Stomach smooth muscle (tissue), 2 donors: ENCODE data around the gene ZMYND12.
"Not testable (repeated sequence)": the region's sequence is repeated elsewhere in the genome, so short reads cannot be mapped to it uniquely, and the experiment has no call there.

ENCODE experiments used
- H3K27ac ChIP-seq: one replicate; pipeline ENCODE4 v1.7.0; 2013; ENCODE audit warnings: mild to moderate bottlenecking, low read length, inconsistent platforms
- H3K27me3 ChIP-seq, 2 donors: one replicate each; pipeline ENCODE4 v1.7.0; 2013; ENCODE audit warnings: low read length in 2 of 2; ENCODE audit not compliant: insufficient read depth in 2 of 2, control insufficient read depth in 1 of 2
- H3K36me3 ChIP-seq, 2 donors: one replicate each; pipeline ENCODE4 v1.7.0; 2013; ENCODE audit warnings: low read length in 2 of 2; ENCODE audit not compliant: control insufficient read depth in 2 of 2, insufficient read depth in 2 of 2
- H3K4me1 ChIP-seq: one replicate; pipeline ENCODE4 v1.7.0; 2013; ENCODE audit warnings: low read length; ENCODE audit not compliant: control insufficient read depth, insufficient read depth
- H3K4me3 ChIP-seq, 2 donors: one replicate each; pipeline ENCODE4 v1.7.0; 2013; ENCODE audit warnings: low read length in 2 of 2
- H3K9ac ChIP-seq, 2 donors: one replicate each; pipeline ENCODE4 v1.7.0; 2013; ENCODE audit warnings: low read length in 2 of 2, mild to moderate bottlenecking in 1 of 2
- H3K9me3 ChIP-seq, 2 donors: one replicate each; pipeline ENCODE4 v1.7.0; 2013; ENCODE audit warnings: low read length in 2 of 2; ENCODE audit not compliant: control insufficient read depth in 2 of 2
- donor health status: healthy.
- donor health status: Pancreatic carcinoma.

Gene ZMYND12, protein sequence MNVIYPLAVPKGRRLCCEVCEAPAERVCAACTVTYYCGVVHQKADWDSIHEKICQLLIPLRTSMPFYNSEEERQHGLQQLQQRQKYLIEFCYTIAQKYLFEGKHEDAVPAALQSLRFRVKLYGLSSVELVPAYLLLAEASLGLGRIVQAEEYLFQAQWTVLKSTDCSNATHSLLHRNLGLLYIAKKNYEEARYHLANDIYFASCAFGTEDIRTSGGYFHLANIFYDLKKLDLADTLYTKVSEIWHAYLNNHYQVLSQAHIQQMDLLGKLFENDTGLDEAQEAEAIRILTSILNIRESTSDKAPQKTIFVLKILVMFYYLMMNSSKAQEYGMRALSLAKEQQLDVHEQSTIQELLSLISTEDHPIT

GRCh38 chr1:42456010-42456753 lies at the start of gene ZMYND12, which contains the start of gene PPCS:
ZMYND12 (minus strand) TSS chr1:42456022; CDS start chr1:42455997, 25 bp downstream.
PPCS (plus strand) TSS chr1:42456543; CDS start chr1:42456566, 23 bp downstream.
- no peaks in the 10 kb centered on the region for H3K27me3 ChIP-seq
- peak within 1 kb of the TSS; percentile 92 for H3K27ac ChIP-seq
- peaks cover 2 to 14% of the 10 kb centered on the region in 2 donors for H3K36me3 ChIP-seq
- H3K4me1 ChIP-seq, result peaks cover 16% of the 10 kb centered on the region
- H3K4me3 ChIP-seq, result peak within 1 kb of the TSS; percentile 79 to 94
- H3K9ac ChIP-seq, result peak within 1 kb of the TSS; percentile 93 to 94
- H3K9me3 ChIP-seq, result no peaks in the 10 kb centered on the region

DNA sequence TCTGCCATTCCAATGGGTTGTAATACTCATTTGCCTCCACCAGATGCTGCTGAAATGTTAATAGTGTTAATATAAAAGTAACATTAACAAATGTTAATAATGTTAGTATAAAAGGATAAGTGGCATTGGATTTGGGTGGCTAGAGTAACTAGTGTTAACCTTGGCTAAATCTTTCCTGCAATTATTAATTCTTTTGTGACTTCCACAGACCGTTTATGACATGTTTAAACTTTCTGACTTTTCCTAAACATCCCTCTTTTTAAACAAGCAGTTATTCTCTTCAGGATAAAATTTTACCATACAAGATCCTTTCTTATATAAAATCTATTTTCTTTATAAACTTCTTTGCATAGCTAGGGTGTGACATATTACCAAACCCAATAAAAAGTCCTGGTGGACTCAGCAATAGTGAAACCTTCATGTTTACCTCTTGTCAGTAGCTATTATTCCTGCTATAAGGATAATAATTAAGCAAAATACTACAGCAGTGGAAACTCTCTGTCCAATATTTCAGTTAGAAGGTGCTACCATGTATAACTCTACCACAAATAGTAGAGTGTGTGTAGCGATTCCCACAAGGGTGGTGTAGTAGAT lies 48.8 kb upstream of the ZMYND12 start:
- Histone ChIP-seq H3K27me3 (no peaks in the 10 kb centered on the region), H3K4me1 (no peaks in the 10 kb centered on the region), H3K4me3 (no peak overlapping the region), H3K9me3 (peaks cover 0 to 9% of the 10 kb centered on the region in 2 donors), H3K27ac (no peak overlapping the region), H3K36me3 (peaks cover 0 to 6% of the 10 kb centered on the region in 2 donors), H3K9ac (no peak overlapping the region)

- H3K4me3 ChIP-seq, H3K27me3 ChIP-seq, H3K9me3 ChIP-seq, H3K9ac ChIP-seq, H3K27ac ChIP-seq, H3K4me1 ChIP-seq, H3K36me3 ChIP-seq: not testable (repeated sequence)
Measured at GRCh38 chr1:42502031-42502430, 46.2 kb upstream of the ZMYND12 start.

GRCh38 chr1:42490237-42490636 lies 34.4 kb upstream of the ZMYND12 start:
- H3K36me3 ChIP-seq, result peaks cover 0 to 4% of the 10 kb centered on the region in 2 donors
- H3K4me3 ChIP-seq, result no peak overlapping the region
- H3K4me1 ChIP-seq, result no peaks in the 10 kb centered on the region
- no peak overlapping the region for H3K9ac ChIP-seq
- H3K9me3 ChIP-seq, result no peaks in the 10 kb centered on the region
- H3K27ac ChIP-seq, result no peak overlapping the region
- H3K27me3 ChIP-seq, result no peaks in the 10 kb centered on the region

- Histone ChIP-seq H3K4me3 (no peak overlapping the region), H3K9me3 (no peaks in the 10 kb centered on the region), H3K27me3 (no peaks in the 10 kb centered on the region), H3K27ac (no peak overlapping the region), H3K9ac (no peak overlapping the region), H3K4me1 (no peaks in the 10 kb centered on the region), H3K36me3 (peaks cover 0 to 10% of the 10 kb centered on the region in 2 donors)
Measured at GRCh38 chr1:42484382-42484781, 28.6 kb upstream of the ZMYND12 start.

- Histone ChIP-seq H3K9me3 (no peaks in the 10 kb centered on the region), H3K4me1 (no peaks in the 10 kb centered on the region), H3K4me3 (no peak overlapping the region), H3K9ac (no peak overlapping the region), H3K36me3 (peaks cover 0 to 10% of the 10 kb centered on the region in 2 donors), H3K27ac (no peak overlapping the region), H3K27me3 (no peaks in the 10 kb centered on the region)
Measured at GRCh38 chr1:42482635-42483153, 26.9 kb upstream of the ZMYND12 start.

DNA sequence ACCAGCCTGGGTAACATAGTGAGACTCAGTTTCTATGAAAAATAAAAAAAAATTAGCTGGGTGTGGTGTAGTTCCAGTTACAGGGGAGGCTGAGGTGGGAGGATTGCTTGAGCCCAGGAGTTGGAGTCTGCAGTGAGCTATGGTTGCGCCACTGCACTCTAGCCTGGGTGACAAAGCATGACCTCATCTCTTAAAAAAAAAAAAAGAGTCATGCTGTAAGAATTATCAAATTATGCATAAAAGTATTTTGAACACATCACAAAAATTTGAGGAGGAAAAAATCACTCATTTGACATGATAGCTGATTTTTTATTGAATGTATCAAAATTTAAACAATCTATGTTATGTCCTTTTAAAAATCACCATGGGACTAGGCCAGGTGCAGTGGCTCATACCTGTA lies 25.1 kb upstream of the ZMYND12 start:
- no peaks in the 10 kb centered on the region for H3K9me3 ChIP-seq

DNA sequence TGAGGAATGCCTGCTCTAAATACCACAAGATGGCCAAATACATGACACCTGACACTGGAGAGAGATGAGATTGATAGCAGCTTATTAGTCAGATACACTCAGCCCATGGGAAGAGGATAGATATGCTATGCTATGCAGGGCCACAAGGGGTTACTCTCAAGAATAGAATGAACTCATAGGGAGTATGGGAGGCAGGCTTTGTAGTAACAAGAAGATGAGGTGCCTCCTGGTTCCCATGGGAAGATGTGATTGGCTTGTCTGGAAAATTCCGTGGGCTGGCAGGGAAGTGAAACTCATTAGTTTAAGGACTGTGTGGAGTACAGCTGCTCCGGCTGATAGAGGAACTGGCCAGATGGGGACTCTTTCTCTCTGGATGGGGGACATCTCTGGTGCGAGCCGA lies 23.8 kb upstream of the ZMYND12 start:
- Histone ChIP-seq H3K9me3 (no peaks in the 10 kb centered on the region), H3K36me3 (peaks cover 0 to 6% of the 10 kb centered on the region in 2 donors), H3K4me1 (no peaks in the 10 kb centered on the region), H3K27ac (no peak overlapping the region), H3K4me3 (no peak overlapping the region), H3K9ac (no peak overlapping the region), H3K27me3 (no peaks in the 10 kb centered on the region)

More for the DNA sequence above, 25.1 kb upstream of the ZMYND12 start:
- H3K4me3 ChIP-seq, result no peak overlapping the region
- H3K27me3 ChIP-seq, result no peaks in the 10 kb centered on the region
- H3K27ac ChIP-seq, result no peak overlapping the region
- no peaks in the 10 kb centered on the region for H3K4me1 ChIP-seq
- no peak overlapping the region for H3K9ac ChIP-seq
- H3K36me3 ChIP-seq, result peaks cover 0 to 6% of the 10 kb centered on the region in 2 donors

GRCh38 chr1:42477775-42478174 lies 22.0 kb upstream of the ZMYND12 start:
- Histone ChIP-seq H3K4me1 (no peaks in the 10 kb centered on the region), H3K9me3 (no peaks in the 10 kb centered on the region), H3K4me3 (no peak overlapping the region), H3K36me3 (peaks cover 0 to 3% of the 10 kb centered on the region in 2 donors), H3K27ac (no peak overlapping the region), H3K27me3 (no peaks in the 10 kb centered on the region), H3K9ac (no peak overlapping the region)

DNA sequence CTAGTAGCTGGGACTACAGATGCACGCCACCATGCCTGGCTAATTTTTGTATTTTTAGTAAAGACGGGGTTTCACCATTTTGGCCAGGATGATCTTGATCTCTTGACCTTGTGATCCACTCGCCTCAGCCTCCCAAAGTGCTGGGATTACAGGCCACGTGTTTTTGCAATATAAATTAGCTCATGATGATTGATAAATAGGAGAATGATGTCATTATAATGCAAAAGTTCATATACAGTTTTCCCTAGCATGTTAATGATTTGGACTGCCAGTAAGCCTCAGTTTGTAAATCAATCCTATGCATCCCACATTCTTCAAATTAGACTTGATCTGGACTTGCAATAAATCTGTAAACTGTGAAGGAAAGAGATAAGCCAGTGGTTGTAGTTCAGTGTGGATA lies 21.5 kb upstream of the ZMYND12 start:
- H3K27ac ChIP-seq, H3K27me3 ChIP-seq, H3K9ac ChIP-seq, H3K4me1 ChIP-seq, H3K4me3 ChIP-seq, H3K9me3 ChIP-seq, H3K36me3 ChIP-seq: not testable (repeated sequence)
